Measurements from ENCODE around the gene CHRM5.
A peak's percentile ranks its signal among the peaks of the same experiment; 100 is the strongest.

Gene CHRM5

DNA sequence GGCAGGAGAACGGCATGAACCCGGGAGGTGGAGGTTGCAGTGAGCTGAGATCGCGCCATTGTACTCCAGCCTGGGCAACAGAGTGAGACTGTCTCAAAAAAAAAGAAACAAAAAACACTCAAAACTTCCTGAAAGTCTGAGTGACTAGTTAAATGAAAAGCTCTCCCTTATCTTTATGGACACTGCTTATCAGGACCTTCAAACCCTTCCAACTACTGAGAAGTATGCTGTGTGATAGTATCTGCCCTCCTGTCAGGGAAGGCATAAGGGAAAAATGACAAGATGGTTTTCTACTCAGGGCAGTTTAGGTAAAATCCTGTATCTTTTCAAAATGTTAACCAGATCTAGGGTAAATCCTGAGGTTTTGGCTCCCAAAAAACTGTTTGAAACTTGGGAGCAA, 111.6 kb downstream of the CHRM5 start:
- no peak overlapping the region for H3K4me3 ChIP-seq (ENCODE audit: low read length)
- DNase-seq (ENCODE audit: low read depth) = no peak
- TF ChIP-seq, protein P1, sequence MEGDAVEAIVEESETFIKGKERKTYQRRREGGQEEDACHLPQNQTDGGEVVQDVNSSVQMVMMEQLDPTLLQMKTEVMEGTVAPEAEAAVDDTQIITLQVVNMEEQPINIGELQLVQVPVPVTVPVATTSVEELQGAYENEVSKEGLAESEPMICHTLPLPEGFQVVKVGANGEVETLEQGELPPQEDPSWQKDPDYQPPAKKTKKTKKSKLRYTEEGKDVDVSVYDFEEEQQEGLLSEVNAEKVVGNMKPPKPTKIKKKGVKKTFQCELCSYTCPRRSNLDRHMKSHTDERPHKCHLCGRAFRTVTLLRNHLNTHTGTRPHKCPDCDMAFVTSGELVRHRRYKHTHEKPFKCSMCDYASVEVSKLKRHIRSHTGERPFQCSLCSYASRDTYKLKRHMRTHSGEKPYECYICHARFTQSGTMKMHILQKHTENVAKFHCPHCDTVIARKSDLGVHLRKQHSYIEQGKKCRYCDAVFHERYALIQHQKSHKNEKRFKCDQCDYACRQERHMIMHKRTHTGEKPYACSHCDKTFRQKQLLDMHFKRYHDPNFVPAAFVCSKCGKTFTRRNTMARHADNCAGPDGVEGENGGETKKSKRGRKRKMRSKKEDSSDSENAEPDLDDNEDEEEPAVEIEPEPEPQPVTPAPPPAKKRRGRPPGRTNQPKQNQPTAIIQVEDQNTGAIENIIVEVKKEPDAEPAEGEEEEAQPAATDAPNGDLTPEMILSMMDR (IDR thresholded peaks at IDR 0.05; ENCODE audit: insufficient read depth, low read depth, low read length, missing control alignments) = no peak

DNA sequence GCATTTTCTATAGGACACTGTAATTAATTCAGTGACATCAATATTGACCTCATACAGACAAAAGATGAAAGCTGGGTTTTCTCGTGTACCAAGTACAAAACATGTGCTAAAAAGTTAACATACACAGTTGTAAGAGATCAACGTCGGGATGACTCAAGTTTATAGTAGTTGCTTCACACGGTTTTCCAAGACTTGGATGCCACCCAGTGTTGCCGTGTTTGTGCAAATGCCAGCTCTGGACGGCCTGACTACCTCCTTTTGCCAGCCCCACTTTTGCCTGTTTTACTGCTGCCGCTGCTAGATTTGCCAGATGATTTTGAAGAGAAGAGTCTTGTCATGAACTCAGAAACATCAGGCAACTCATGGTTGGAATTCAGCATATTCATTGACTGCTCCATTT, 115.8 kb downstream of the CHRM5 start:
- H3K4me3 ChIP-seq (ENCODE audit: low read length) = no peak overlapping the region
- TF ChIP-seq, protein P1 (IDR thresholded peaks at IDR 0.05; ENCODE audit: insufficient read depth, low read depth, low read length, missing control alignments) = no peak
- DNase-seq (ENCODE audit: low read depth) = no peak

DNA sequence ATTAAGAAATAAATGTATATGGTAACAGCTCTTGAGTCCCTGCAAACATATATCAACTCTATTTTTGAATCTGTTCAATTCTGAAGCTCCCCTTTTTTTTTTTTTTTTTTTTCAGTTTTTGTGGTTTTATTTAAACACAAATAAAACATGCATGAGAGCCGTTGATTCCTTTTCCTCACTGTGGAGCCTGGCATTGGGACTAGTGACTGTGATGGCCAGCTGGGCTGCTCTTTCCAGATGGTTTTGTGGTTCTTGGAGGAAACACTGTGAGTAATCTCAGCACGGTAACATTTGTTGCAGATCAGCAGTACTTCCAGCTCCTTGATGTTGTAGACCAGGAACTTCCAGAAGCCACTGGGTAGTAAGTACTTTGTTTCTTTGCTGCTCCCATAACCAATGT, 117.4 kb downstream of the CHRM5 start:
- no peak for DNase-seq (ENCODE audit: low read depth)
- H3K4me3 ChIP-seq (ENCODE audit: low read length) = no peak overlapping the region
- TF ChIP-seq, protein P1 (IDR thresholded peaks at IDR 0.05; ENCODE audit: insufficient read depth, low read depth, low read length, missing control alignments) = no peak

DNA sequence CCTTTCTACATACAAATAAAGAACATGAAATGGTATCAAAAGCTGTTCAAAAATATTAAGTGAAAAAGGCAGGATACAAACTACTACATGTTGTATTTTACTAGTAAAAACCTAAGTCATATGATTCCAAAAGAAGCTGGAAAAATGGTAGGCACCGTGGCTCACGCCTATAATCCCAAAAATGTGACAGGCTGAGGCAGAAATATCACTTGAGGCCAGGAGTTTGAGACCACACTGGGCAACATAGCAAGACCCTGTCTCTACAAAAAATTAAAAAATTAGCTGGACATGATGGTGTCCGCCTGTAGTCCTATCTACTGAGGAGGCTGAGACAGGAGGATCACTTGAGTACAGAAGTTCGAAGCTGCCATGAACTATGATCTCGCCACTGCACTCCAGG, 131.6 kb downstream of the CHRM5 start:
- TF ChIP-seq, protein P1 (IDR thresholded peaks at IDR 0.05; ENCODE audit: insufficient read depth, low read depth, low read length, missing control alignments) = no peak
- no peak for DNase-seq (ENCODE audit: low read depth)
- H3K4me3 ChIP-seq (ENCODE audit: low read length) = no peak overlapping the region

DNA sequence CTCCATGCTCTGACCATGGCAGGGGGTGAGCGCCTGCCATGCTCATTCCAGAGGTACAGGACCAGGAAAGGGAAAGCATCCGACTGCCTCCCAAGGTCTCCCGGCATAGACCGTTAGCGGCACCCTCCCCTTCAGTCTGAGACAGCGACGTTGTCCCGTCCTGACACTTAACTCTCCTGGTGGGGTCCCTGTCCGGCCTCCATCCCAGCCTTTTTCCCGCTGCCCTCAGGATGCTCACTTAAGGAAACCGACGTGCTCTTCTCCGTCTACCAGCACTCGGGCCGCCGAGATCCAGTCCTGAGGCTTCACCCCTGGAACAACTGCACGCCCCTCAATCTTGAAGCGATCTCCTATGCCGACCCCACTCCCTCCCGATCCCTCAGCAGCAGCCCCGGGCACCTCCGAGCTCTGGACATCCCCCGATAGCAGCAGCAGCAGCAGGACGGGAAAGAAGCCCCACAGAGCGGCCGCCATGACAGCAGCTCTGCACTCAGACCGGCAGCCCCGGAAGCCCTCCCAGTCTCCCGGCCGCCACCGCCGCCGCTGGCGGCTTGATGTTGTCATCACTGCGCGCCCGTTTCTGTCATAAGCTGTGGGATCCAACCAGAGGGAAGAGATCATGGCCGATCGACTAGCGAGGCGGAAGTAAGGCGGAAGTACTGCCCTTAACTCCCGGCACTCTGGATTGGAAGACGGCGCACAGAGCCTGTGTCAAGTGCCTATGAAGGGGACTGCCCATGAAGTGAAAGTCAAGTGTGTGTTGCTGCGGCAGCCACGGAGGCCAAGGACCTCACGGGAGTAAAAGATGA, 133.3 kb downstream of the CHRM5 start, which contains the start of the genes EMC7 and PGBD4:
EMC7 (minus strand) TSS at position 497 of the 809 bp plus-strand sequence; CDS start at position 474, 23 bp downstream.
PGBD4 (plus strand) TSS at position 718 of the 809 bp plus-strand sequence. CDS start 449 bp downstream, outside the sequence.
- TF ChIP-seq, protein P1 (IDR thresholded peaks at IDR 0.05; ENCODE audit: insufficient read depth, low read depth, low read length, missing control alignments) = no peak
- H3K4me3 ChIP-seq (ENCODE audit: low read length) = peak within 1 kb of the TSS; percentile 90
- peak; percentile 100 for DNase-seq (ENCODE audit: low read depth)

DNA sequence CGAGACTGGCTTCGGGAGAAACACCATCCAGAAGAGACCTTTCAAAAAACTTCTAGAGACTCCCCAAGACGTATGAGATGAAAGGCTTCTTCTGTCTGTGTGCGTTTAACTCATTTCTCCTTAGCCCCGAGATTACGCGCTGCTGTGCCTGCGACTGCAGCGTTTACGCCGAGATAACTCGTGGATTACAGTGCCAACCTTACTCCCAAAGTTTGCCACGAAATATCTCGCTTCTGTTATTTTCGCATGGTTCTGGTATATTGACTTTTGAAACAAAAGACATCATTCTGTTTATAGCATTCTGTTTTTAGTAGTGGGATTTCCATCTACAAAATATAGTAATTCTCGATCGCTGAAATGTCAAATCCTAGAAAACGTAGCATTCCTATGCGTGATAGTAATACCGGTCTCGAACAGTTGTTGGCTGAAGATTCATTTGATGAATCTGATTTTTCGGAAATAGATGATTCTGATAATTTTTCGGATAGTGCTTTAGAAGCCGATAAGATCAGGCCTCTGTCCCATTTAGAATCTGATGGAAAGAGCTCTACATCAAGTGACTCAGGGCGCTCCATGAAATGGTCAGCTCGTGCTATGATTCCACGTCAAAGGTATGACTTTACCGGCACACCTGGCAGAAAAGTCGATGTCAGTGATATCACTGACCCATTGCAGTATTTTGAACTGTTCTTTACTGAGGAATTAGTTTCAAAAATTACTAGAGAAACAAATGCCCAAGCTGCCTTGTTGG, 134.1 kb downstream of the CHRM5 start:
- peak overlapping the region; percentile 90 for H3K4me3 ChIP-seq (ENCODE audit: low read length)
- TF ChIP-seq, protein P1 (IDR thresholded peaks at IDR 0.05; ENCODE audit: insufficient read depth, low read depth, low read length, missing control alignments) = no peak
- no peak for DNase-seq (ENCODE audit: low read depth)
